SK-N-MC (cell line): ENCODE results near the gene HS1BP3.

Source experiments
- EZH2 ChIP-seq: fragments of 200-600 bp; sonication (generic); IDR thresholded peaks from one replicate; pipeline ENCODE4 v1.6.1; 2017; ENCODE audit warnings: antibody characterized with exemption
- FOXP2 ChIP-seq: optimal IDR thresholded peaks from 2 replicates; pipeline ENCODE3; 2011; ENCODE audit warnings: mild to moderate bottlenecking, moderate library complexity; ENCODE audit not compliant: insufficient read depth; ENCODE audit errors: extremely low read length, control extremely low read depth
- POLR2AphosphoS5 ChIP-seq: IDR thresholded peaks from 2 replicates; pipeline ENCODE4 v1.6.1; 2012; ENCODE audit warnings: mild to moderate bottlenecking, low read depth, low read length, borderline replicate concordance

GRCh38 chr2:20696366-20696765 lies 45.5 kb upstream of the HS1BP3 start:
- TF ChIP-seq FOXP2 (no peak), EZH2 (no peak), POLR2AphosphoS5 (no peak)
